Endothelial cell of umbilical vein (primary cell): ENCODE data around the gene FAM13C.

Source experiments
- CTCF ChIP-seq, 2 donors: IDR thresholded peaks; 1 replicate in 1 of 2; 2 replicates in 1 of 2; pipeline ENCODE4 v1.5.1; 2011; ENCODE audit warnings: low read length in 2 of 2, mild to moderate bottlenecking in 2 of 2, moderate library complexity in 2 of 2, control low read depth in 1 of 2, inconsistent platforms in 1 of 2, low read depth in 1 of 2; ENCODE audit not compliant: insufficient read depth in 1 of 2; ENCODE audit errors: extremely low read depth in 1 of 2
- EZH2 ChIP-seq: IDR thresholded peaks from 2 replicates; pipeline ENCODE4 v1.6.1; 2012; ENCODE audit warnings: borderline replicate concordance, low read depth, mild to moderate bottlenecking, moderate library complexity, low read length, inconsistent platforms; ENCODE audit not compliant: severe bottlenecking

GRCh38 chr10:59382831-59383295 is 20.5 kb upstream of the FAM13C start:
- no peak for TF ChIP-seq CTCF (IDR thresholded peaks at IDR 0.05; ENCODE audit: extremely low read depth in 1 of 2, insufficient read depth in 1 of 2, low read depth in 1 of 2, low read length in 2 of 2)
- no peak for TF ChIP-seq EZH2
